GM12878 (cell line): Measurements from ENCODE around the gene CELF2. TPM values are rescaled to one million over a fixed set of nuclear protein-coding genes. Genes with fewer than 3 reads are reported as not detected.
A peak's percentile ranks its signal among the peaks of the same experiment; 100 is the strongest.
"Not testable (repeated sequence)": the region's sequence is repeated elsewhere in the genome, so short reads cannot be mapped to it uniquely, and the experiment has no call there.

ENCODE experiments used
- ATAC-seq: fragments of 200-7000 bp; cut with Tn5 transposase; 3 replicates; pipeline ENCODE4 v1.9.1; 2020; ENCODE audit warnings: mild to moderate bottlenecking, moderate library complexity
- BruUV-seq: library from RNA; stranded (reverse); fragments of 400-500 nt; replicated peaks from 2 replicates; lab custom pipeline; 2021; lab: Mats Ljungman, UMichigan
- CTCF ChIA-PET: fragments of 300-600 bp; sonication (Branson Sonifier 250); formaldehyde crosslinking; extraction: SDS; loops from one replicate; lab custom pipeline; 2021; ENCODE audit warnings: inconsistent platforms; lab: Yijun Ruan, JAX
- POLR2A ChIA-PET: fragments of 350-600 bp; formaldehyde crosslinking; extraction: SDS; loops from one replicate; lab custom pipeline; 2021; ENCODE audit warnings: inconsistent platforms; lab: Charles Lee
- RAD21 ChIA-PET: fragments of 300-600 bp; sonication (Branson Sonifier 250); formaldehyde crosslinking; loops from one replicate; lab custom pipeline; 2023; ENCODE audit warnings: antibody characterized with exemption; ENCODE audit not compliant: unreplicated experiment; lab: Charles Lee
- SMC1A ChIA-PET: fragments of 300-600 bp; sonication (Branson Sonifier 250); formaldehyde crosslinking; loops from one replicate; lab custom pipeline; 2023; ENCODE audit not compliant: unreplicated experiment, uncharacterized antibody; lab: Charles Lee
- DNase-seq: peaks from one replicate; pipeline ENCODE4 v3.0.0-alpha.2; 2011; ENCODE audit warnings: low read depth, low spot score
- FAIRE-seq: peaks from 3 replicates; lab custom pipeline; 2011; peaks lifted over from hg19 to GRCh38; lab: Jason Lieb, UNC
- H2AFZ ChIP-seq: 2 replicates; pipeline ENCODE4 v1.6.0; 2011; ENCODE audit warnings: low read depth, low read length, control low read depth; ENCODE audit not compliant: control insufficient read depth
- H3K27ac ChIP-seq: 2 replicates; pipeline ENCODE4 v1.5.1; 2011; ENCODE audit warnings: control low read depth; ENCODE audit not compliant: control insufficient read depth, insufficient read depth
- H3K27me3 ChIP-seq, 2 experiments: replicated peaks in 1 of 2; 2 replicates each; pipeline versions ENCODE4 v1.6.0 to v1.6.1; 2011; ENCODE audit warnings: low read length in 1 of 2; ENCODE audit not compliant: control insufficient read depth in 2 of 2, insufficient read depth in 2 of 2
- H3K36me3 ChIP-seq, 2 experiments: 2 replicates each; pipeline ENCODE4 v1.5.1; 2011; ENCODE audit warnings: low read length in 1 of 2; ENCODE audit not compliant: control insufficient read depth in 2 of 2, insufficient read depth in 2 of 2
- H3K4me1 ChIP-seq: 2 replicates; pipeline ENCODE4 v1.6.1; 2011; ENCODE audit warnings: mild to moderate bottlenecking, low read length, moderate library complexity, mixed read lengths; ENCODE audit not compliant: control insufficient read depth, insufficient read depth
- H3K4me2 ChIP-seq: 2 replicates; pipeline ENCODE4 v1.6.0; 2011; ENCODE audit warnings: control low read depth; ENCODE audit not compliant: control insufficient read depth, insufficient read depth
- H3K4me3 ChIP-seq: fragments of 200-600 bp; sonication (generic); 2 replicates; pipeline ENCODE4 v1.5.1; 2016
- H3K79me2 ChIP-seq: 2 replicates; pipeline ENCODE4 v1.6.0; 2011; ENCODE audit warnings: low read length; ENCODE audit not compliant: control insufficient read depth, insufficient read depth
- H3K9ac ChIP-seq: 2 replicates; pipeline ENCODE4 v1.8.0; 2011; ENCODE audit warnings: low read length, control low read depth, mixed read lengths; ENCODE audit not compliant: control insufficient read depth, insufficient read depth
- H3K9me3 ChIP-seq: replicated peaks from 3 replicates; pipeline ENCODE4 v1.5.1; 2011; ENCODE audit warnings: mild to moderate bottlenecking, low read length; ENCODE audit not compliant: control insufficient read depth, insufficient read depth
- H4K20me1 ChIP-seq: 2 replicates; pipeline ENCODE4 v1.6.0; 2011; ENCODE audit not compliant: control insufficient read depth, insufficient read depth
- JUNB ChIP-seq: IDR thresholded peaks from 2 replicates; pipeline ENCODE4 v1.6.1; 2016; ENCODE audit warnings: antibody characterized with exemption, mild to moderate bottlenecking
- WGBS: methylation state at CpG from one replicate; pipeline ENCODE4 v1.1.6; 2016; ENCODE audit warnings: low lambda C conversion rate; ENCODE audit not compliant: insufficient replicate concordance, insufficient coverage; ENCODE audit errors: missing lambda C conversion rate; 5-methylcytosine and 5-hydroxymethylcytosine counted together
- in situ Hi-C: fragments of 300-500 bp; cut with MboI; formaldehyde crosslinking; loops from 9 replicates; pipeline ENCODE4 v1.14.3; 2018; ENCODE audit warnings: mixed read lengths
- intact Hi-C: fragments of 100-400 bp; cut with micrococcal nuclease; formaldehyde crosslinking; loops from one replicate; pipeline ENCODE4 v1.14.2; 2022; ENCODE audit not compliant: unreplicated experiment
- polyA plus RNA-seq, 11 experiments: library from polyadenylated mRNA; depleted of rRNA in 4 of 11; unstranded in 6 of 11; stranded (reverse) in 5 of 11; fragments of >200 nt; fragmentation: Nextera tagmentation in 4 of 11; fragmentation: Illumina TruSeq in 1 of 11; extraction: Ambion mirVana in 4 of 11; extraction: Trizol in 1 of 11; gene quantifications; 1 replicate in 1 of 11; 2 replicates in 10 of 11; pipeline versions ENCODE4 v1.2.1 to v1.2.3, GENCODE V29; 2011 to 2016; ENCODE audit warnings: inconsistent platforms in 2 of 11, missing spikeins in 2 of 11, low read depth in 1 of 11
- total RNA-seq, 4 experiments: library from RNA; depleted of rRNA in 3 of 4; stranded (reverse); fragments of >200 nt in 3 of 4; fragmentation: Illumina TruSeq in 1 of 4; extraction: Trizol in 1 of 4; gene quantifications; 2 replicates each; pipeline versions ENCODE4 v1.2.1 to v1.2.3, GENCODE V29; 2013 to 2021
- TF ChIP-seq, protein P1 (sequence below): fragments of 450-650 bp; IDR thresholded peaks from 2 replicates; pipeline ENCODE4 v1.6.1; 2017; ENCODE audit warnings: mild to moderate bottlenecking
- TF ChIP-seq, protein P2 (sequence below): fragments of 450-650 bp; IDR thresholded peaks from 2 replicates; pipeline ENCODE4 v1.6.1; 2017; ENCODE audit warnings: mild to moderate bottlenecking, moderate library complexity

Gene CELF2
- total and polyA plus RNA-seq, 10 of the 15 experiments (the other 5 are each of a cell fraction or from before 2014, with no cell fraction given) = 20.8 to 129 (median 86.3) TPM

DNA sequence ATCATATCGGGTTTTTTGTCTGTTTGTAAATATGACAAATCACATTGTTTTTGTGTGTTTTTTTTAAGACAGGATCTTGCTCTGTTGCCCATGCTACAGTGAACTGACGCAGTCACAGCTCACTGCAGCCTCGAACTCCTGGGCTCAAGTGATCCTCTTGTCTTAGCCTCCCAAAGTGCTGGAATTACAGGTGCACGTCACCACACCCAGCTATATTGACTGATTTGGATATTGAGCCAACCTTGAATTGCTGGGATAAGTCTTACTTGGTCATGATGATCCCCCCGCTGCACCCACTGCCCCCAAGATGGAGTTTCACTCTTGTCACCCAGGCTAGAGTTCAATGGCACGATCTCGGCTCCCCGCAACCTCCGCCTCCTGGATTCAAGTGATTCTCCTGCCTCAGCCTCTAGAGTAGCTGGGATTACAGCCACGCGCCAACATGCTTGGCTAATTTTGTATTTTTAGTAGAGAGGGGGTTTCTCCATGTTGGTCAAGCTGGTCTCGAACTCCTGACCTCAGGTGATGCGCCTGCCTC is 167.5 kb downstream of the CELF2 start:
- H3K4me1 ChIP-seq = peaks cover 43% of the 10 kb centered on the region
- RAD21 ChIA-PET, H3K4me3 ChIP-seq: not testable (repeated sequence)
- H3K79me2 ChIP-seq = peaks cover 100% of the 10 kb centered on the region
- TF ChIP-seq, protein P1, sequence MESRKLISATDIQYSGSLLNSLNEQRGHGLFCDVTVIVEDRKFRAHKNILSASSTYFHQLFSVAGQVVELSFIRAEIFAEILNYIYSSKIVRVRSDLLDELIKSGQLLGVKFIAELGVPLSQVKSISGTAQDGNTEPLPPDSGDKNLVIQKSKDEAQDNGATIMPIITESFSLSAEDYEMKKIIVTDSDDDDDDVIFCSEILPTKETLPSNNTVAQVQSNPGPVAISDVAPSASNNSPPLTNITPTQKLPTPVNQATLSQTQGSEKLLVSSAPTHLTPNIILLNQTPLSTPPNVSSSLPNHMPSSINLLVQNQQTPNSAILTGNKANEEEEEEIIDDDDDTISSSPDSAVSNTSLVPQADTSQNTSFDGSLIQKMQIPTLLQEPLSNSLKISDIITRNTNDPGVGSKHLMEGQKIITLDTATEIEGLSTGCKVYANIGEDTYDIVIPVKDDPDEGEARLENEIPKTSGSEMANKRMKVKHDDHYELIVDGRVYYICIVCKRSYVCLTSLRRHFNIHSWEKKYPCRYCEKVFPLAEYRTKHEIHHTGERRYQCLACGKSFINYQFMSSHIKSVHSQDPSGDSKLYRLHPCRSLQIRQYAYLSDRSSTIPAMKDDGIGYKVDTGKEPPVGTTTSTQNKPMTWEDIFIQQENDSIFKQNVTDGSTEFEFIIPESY = peak; percentile 81; the same call in 1 of the 2 replicates
- TF ChIP-seq, all 136 proteins: peak for 1; not testable (repeated sequence) for 135
- H3K27me3 ChIP-seq, intact Hi-C loops, H4K20me1 ChIP-seq, CTCF ChIA-PET, FAIRE-seq, DNase-seq, BruUV-seq, H2AFZ ChIP-seq, ATAC-seq, in situ Hi-C loops, POLR2A ChIA-PET, H3K4me2 ChIP-seq, H3K9ac ChIP-seq, H3K27ac ChIP-seq: not testable (repeated sequence)
- peaks cover 26% of the 10 kb centered on the region for H3K9me3 ChIP-seq
- SMC1A ChIA-PET = interaction anchor here (1.0 kb wide), 1 partner anchor 58 kb away, joined by 3 read pairs; no protein-coding TSS in a partner anchor
- peaks cover 14 to 54% of the 10 kb centered on the region in 2 experiments for H3K36me3 ChIP-seq
- whole genome bisulfite sequencing = 100% methylated on average over 13 of the region's 13 CpGs

DNA sequence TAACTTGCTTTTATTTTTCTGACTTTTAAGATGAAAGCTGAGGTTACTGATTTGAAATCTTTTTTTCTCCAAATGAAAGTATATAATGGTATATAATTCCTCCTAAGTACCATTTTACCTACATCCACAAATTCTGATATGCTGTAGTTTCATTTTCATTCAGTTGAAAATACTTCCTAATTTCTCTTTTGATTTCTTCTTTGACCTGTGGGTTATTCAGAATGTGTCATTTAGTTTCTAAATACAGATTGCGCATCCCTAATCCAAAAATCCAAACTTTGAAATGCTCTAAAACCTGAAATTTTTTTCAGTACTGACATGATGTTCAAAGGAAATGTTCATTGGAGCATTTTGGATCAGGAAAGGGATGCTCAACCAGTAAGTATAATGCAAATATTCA is 168.7 kb downstream of the CELF2 start:
- 47% methylated on average over 1 of the region's 1 CpG for WGBS
- H3K27ac ChIP-seq = peak overlapping the region; percentile 25; the same call in 1 of the 2 replicates
- peaks cover 100% of the 10 kb centered on the region for H3K79me2 ChIP-seq
- ChIA-PET RAD21 (no interaction called here), CTCF (no interaction called here), POLR2A (no interaction called here), SMC1A (no interaction called here)
- FAIRE-seq (no peak), DNase-seq (no peak), ATAC-seq (peak; percentile 29; the same call in 1 of the 3 replicates)
- TF ChIP-seq, protein P2, sequence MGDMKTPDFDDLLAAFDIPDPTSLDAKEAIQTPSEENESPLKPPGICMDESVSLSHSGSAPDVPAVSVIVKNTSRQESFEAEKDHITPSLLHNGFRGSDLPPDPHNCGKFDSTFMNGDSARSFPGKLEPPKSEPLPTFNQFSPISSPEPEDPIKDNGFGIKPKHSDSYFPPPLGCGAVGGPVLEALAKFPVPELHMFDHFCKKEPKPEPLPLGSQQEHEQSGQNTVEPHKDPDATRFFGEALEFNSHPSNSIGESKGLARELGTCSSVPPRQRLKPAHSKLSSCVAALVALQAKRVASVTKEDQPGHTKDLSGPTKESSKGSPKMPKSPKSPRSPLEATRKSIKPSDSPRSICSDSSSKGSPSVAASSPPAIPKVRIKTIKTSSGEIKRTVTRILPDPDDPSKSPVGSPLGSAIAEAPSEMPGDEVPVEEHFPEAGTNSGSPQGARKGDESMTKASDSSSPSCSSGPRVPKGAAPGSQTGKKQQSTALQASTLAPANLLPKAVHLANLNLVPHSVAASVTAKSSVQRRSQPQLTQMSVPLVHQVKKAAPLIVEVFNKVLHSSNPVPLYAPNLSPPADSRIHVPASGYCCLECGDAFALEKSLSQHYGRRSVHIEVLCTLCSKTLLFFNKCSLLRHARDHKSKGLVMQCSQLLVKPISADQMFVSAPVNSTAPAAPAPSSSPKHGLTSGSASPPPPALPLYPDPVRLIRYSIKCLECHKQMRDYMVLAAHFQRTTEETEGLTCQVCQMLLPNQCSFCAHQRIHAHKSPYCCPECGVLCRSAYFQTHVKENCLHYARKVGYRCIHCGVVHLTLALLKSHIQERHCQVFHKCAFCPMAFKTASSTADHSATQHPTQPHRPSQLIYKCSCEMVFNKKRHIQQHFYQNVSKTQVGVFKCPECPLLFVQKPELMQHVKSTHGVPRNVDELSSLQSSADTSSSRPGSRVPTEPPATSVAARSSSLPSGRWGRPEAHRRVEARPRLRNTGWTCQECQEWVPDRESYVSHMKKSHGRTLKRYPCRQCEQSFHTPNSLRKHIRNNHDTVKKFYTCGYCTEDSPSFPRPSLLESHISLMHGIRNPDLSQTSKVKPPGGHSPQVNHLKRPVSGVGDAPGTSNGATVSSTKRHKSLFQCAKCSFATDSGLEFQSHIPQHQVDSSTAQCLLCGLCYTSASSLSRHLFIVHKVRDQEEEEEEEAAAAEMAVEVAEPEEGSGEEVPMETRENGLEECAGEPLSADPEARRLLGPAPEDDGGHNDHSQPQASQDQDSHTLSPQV = no peak
- 0 out of 2 replicates have a peak, but pooled peaks have one; percentile 6 for TF ChIP-seq JUNB
- H2AFZ ChIP-seq = no peak overlapping the region
- intact Hi-C loops = no loop called here
- H3K4me1 ChIP-seq = peaks cover 33% of the 10 kb centered on the region
- no peak overlapping the region for H3K9ac ChIP-seq
- H3K4me2 ChIP-seq = peak overlapping the region; percentile 14; the same call in 1 of the 2 replicates
- no TSS peak for BruUV-seq
- in situ Hi-C loops = no loop called here
- no peaks in the 10 kb centered on the region for H3K27me3 ChIP-seq
- H3K4me3 ChIP-seq = no peak overlapping the region
- peaks cover 6% of the 10 kb centered on the region for H4K20me1 ChIP-seq
- peaks cover 13 to 44% of the 10 kb centered on the region in 2 experiments for H3K36me3 ChIP-seq
- H3K9me3 ChIP-seq = peaks cover 26% of the 10 kb centered on the region
